Suprapubic skin (tissue), 3 donors: ENCODE results near the gene AHCYL1.

ENCODE experiments used
- CTCF ChIP-seq, 2 donors: fragments of 200-600 bp in 1 of 2; fragments of 450-650 bp in 1 of 2; sonication (generic) in 1 of 2; IDR thresholded peaks; one replicate each; pipeline ENCODE4 v1.5.1; 2016 to 2019; ENCODE audit warnings: antibody characterized with exemption in 2 of 2, mild to moderate bottlenecking in 1 of 2, moderate library complexity in 1 of 2
- POLR2A ChIP-seq, 2 donors: fragments of 450-650 bp; IDR thresholded peaks; one replicate each; pipeline ENCODE4 v1.6.1; 2017; ENCODE audit warnings: antibody characterized with exemption in 2 of 2, mild to moderate bottlenecking in 2 of 2, moderate library complexity in 2 of 2

GRCh38 chr1:110070671-110071242 is 86.2 kb downstream of the AHCYL1 start, which contains the start of gene ALX3:
- TF ChIP-seq POLR2A (IDR thresholded peaks at IDR 0.05) (no peak), CTCF (IDR thresholded peaks at IDR 0.05) (no peak)
